Measurements from ENCODE around the gene USO1. TPM values are rescaled to one million over a fixed set of nuclear protein-coding genes. Genes with fewer than 3 reads are reported as not detected.

Gene USO1
- total and polyA plus RNA-seq, 2 experiments from 2014 or later, result 113 to 277 TPM

GRCh38 chr4:75822416-75822815, 98.0 kb downstream of the USO1 start:
- H3K27me3 ChIP-seq (ENCODE audit: insufficient read depth), result no peaks in the 10 kb centered on the region
- H3F3A ChIP-seq (replicated peaks; ENCODE audit: low read depth), result peaks cover 3% of the 10 kb centered on the region; the same call in 1 of the 2 replicates
- H2AFZ ChIP-seq, result no peak overlapping the region
- H3K4me2 ChIP-seq, result no peak overlapping the region
- H3K4me1 ChIP-seq (ENCODE audit: insufficient read depth), result no peaks in the 10 kb centered on the region
- Mint-ChIP-seq H3K27me3 (ENCODE audit: insufficient read depth, low read depth, poor library complexity) (peaks cover 3% of the 10 kb centered on the region), H3K9me3 (no peaks in the 10 kb centered on the region), H3K36me3 (ENCODE audit: low read depth) (no peaks in the 10 kb centered on the region), H3K4me3 (no peak overlapping the region), H3K4me1 (no peaks in the 10 kb centered on the region), H3K27ac (no peak overlapping the region)
- no peaks in the 10 kb centered on the region for H4K20me1 ChIP-seq (replicated peaks; ENCODE audit: insufficient read depth)
- no peak for ATAC-seq
- no peaks in the 10 kb centered on the region for H3K9me2 ChIP-seq (ENCODE audit: insufficient read depth)
- no peak for DNase-seq (ENCODE audit: low spot score)
- TF ChIP-seq NANOG (IDR thresholded peaks at IDR 0.05; ENCODE audit: borderline replicate concordance) (no peak), EZH2 (IDR thresholded peaks at IDR 0.05; ENCODE audit: low read depth, unreplicated experiment) (no peak), ZNF331 (CRISPR knock-in tag; IDR thresholded peaks at IDR 0.05; ENCODE audit: low read depth) (no peak), ETS1 (IDR thresholded peaks at IDR 0.05) (no peak), CREB1 (CRISPR knock-in tag; IDR thresholded peaks at IDR 0.05; ENCODE audit: low read depth) (no peak), STAT1 (IDR thresholded peaks at IDR 0.05; ENCODE audit: unreplicated experiment) (no peak), CTCF (conservative IDR thresholded peaks at IDR 0.05; ENCODE audit: low read depth in 2 of 2) (no peak), POLR2AphosphoS5 (IDR thresholded peaks at IDR 0.05; ENCODE audit: low read depth) (no peak), ZNF114 (CRISPR knock-in tag; IDR thresholded peaks at IDR 0.05) (no peak), EZH2phosphoT487 (IDR thresholded peaks at IDR 0.05; ENCODE audit: unreplicated experiment) (no peak), JUNB (IDR thresholded peaks at IDR 0.05; ENCODE audit: unreplicated experiment) (no peak)
- TF ChIP-seq, protein P1, sequence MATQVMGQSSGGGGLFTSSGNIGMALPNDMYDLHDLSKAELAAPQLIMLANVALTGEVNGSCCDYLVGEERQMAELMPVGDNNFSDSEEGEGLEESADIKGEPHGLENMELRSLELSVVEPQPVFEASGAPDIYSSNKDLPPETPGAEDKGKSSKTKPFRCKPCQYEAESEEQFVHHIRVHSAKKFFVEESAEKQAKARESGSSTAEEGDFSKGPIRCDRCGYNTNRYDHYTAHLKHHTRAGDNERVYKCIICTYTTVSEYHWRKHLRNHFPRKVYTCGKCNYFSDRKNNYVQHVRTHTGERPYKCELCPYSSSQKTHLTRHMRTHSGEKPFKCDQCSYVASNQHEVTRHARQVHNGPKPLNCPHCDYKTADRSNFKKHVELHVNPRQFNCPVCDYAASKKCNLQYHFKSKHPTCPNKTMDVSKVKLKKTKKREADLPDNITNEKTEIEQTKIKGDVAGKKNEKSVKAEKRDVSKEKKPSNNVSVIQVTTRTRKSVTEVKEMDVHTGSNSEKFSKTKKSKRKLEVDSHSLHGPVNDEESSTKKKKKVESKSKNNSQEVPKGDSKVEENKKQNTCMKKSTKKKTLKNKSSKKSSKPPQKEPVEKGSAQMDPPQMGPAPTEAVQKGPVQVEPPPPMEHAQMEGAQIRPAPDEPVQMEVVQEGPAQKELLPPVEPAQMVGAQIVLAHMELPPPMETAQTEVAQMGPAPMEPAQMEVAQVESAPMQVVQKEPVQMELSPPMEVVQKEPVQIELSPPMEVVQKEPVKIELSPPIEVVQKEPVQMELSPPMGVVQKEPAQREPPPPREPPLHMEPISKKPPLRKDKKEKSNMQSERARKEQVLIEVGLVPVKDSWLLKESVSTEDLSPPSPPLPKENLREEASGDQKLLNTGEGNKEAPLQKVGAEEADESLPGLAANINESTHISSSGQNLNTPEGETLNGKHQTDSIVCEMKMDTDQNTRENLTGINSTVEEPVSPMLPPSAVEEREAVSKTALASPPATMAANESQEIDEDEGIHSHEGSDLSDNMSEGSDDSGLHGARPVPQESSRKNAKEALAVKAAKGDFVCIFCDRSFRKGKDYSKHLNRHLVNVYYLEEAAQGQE (IDR thresholded peaks at IDR 0.05; ENCODE audit: unreplicated experiment), result no peak
- TF ChIP-seq, protein P2, sequence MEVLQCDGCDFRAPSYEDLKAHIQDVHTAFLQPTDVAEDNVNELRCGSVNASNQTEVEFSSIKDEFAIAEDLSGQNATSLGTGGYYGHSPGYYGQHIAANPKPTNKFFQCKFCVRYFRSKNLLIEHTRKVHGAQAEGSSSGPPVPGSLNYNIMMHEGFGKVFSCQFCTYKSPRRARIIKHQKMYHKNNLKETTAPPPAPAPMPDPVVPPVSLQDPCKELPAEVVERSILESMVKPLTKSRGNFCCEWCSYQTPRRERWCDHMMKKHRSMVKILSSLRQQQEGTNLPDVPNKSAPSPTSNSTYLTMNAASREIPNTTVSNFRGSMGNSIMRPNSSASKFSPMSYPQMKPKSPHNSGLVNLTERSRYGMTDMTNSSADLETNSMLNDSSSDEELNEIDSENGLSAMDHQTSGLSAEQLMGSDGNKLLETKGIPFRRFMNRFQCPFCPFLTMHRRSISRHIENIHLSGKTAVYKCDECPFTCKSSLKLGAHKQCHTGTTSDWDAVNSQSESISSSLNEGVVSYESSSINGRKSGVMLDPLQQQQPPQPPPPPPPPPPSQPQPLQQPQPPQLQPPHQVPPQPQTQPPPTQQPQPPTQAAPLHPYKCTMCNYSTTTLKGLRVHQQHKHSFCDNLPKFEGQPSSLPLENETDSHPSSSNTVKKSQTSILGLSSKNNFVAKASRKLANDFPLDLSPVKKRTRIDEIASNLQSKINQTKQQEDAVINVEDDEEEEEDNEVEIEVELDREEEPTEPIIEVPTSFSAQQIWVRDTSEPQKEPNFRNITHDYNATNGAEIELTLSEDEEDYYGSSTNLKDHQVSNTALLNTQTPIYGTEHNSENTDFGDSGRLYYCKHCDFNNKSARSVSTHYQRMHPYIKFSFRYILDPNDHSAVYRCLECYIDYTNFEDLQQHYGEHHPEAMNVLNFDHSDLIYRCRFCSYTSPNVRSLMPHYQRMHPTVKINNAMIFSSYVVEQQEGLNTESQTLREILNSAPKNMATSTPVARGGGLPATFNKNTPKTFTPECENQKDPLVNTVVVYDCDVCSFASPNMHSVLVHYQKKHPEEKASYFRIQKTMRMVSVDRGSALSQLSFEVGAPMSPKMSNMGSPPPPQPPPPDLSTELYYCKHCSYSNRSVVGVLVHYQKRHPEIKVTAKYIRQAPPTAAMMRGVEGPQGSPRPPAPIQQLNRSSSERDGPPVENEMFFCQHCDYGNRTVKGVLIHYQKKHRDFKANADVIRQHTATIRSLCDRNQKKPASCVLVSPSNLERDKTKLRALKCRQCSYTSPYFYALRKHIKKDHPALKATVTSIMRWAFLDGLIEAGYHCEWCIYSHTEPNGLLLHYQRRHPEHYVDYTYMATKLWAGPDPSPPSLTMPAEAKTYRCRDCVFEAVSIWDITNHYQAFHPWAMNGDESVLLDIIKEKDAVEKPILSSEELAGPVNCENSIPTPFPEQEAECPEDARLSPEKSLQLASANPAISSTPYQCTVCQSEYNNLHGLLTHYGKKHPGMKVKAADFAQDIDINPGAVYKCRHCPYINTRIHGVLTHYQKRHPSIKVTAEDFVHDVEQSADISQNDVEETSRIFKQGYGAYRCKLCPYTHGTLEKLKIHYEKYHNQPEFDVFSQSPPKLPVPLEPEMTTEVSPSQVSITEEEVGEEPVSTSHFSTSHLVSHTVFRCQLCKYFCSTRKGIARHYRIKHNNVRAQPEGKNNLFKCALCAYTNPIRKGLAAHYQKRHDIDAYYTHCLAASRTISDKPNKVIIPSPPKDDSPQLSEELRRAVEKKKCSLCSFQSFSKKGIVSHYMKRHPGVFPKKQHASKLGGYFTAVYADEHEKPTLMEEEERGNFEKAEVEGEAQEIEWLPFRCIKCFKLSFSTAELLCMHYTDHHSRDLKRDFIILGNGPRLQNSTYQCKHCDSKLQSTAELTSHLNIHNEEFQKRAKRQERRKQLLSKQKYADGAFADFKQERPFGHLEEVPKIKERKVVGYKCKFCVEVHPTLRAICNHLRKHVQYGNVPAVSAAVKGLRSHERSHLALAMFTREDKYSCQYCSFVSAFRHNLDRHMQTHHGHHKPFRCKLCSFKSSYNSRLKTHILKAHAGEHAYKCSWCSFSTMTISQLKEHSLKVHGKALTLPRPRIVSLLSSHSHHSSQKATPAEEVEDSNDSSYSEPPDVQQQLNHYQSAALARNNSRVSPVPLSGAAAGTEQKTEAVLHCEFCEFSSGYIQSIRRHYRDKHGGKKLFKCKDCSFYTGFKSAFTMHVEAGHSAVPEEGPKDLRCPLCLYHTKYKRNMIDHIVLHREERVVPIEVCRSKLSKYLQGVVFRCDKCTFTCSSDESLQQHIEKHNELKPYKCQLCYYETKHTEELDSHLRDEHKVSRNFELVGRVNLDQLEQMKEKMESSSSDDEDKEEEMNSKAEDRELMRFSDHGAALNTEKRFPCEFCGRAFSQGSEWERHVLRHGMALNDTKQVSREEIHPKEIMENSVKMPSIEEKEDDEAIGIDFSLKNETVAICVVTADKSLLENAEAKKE (CRISPR knock-in tag; IDR thresholded peaks at IDR 0.05), result no peak
- no peak overlapping the region for H3K27ac ChIP-seq (ENCODE audit: low read depth)
- no peak overlapping the region for H3K4me3 ChIP-seq
- H3K36me3 ChIP-seq (ENCODE audit: insufficient read depth), result no peaks in the 10 kb centered on the region
- H3K79me2 ChIP-seq (replicated peaks; ENCODE audit: insufficient read depth), result no peaks in the 10 kb centered on the region

Measured in GM23338 (cell line).